SK-N-MC (cell line): ENCODE results near the gene BHLHA15.

Experiments
- DNase-seq: peaks from one replicate; pipeline ENCODE4 v3.0.0-alpha.2; 2011; ENCODE audit warnings: low read depth, low spot score
- H3K27ac ChIP-seq: fragments of 200-600 bp; sonication (generic); 2 replicates; pipeline ENCODE4 v1.5.1; 2016; ENCODE audit warnings: mixed run types
- H3K36me3 ChIP-seq: fragments of 200-600 bp; sonication (generic); 2 replicates; pipeline ENCODE4 v1.6.1; 2017; ENCODE audit warnings: antibody characterized with exemption, low read length, mixed read lengths; ENCODE audit not compliant: insufficient read depth
- H3K4me3 ChIP-seq: fragments of 200-600 bp; sonication (generic); 2 replicates; pipeline ENCODE4 v1.5.1; 2016
- H3K9ac ChIP-seq: fragments of 200-600 bp; sonication (generic); 2 replicates; pipeline ENCODE4 v1.8.0; 2017; ENCODE audit warnings: mixed run types, mixed read lengths; ENCODE audit not compliant: insufficient read length
- H3K9me3 ChIP-seq: fragments of 200-600 bp; sonication (generic); 2 replicates; pipeline ENCODE4 v1.6.1; 2017; ENCODE audit warnings: low read depth, mild to moderate bottlenecking, antibody characterized with exemption, low read length, moderate library complexity, mixed read lengths
- EZH2 ChIP-seq: fragments of 200-600 bp; sonication (generic); IDR thresholded peaks from one replicate; pipeline ENCODE4 v1.6.1; 2017; ENCODE audit warnings: antibody characterized with exemption
- FOXP2 ChIP-seq: optimal IDR thresholded peaks from 2 replicates; pipeline ENCODE3; 2011; ENCODE audit warnings: mild to moderate bottlenecking, moderate library complexity; ENCODE audit not compliant: insufficient read depth; ENCODE audit errors: extremely low read length, control extremely low read depth
- POLR2AphosphoS5 ChIP-seq: IDR thresholded peaks from 2 replicates; pipeline ENCODE4 v1.6.1; 2012; ENCODE audit warnings: mild to moderate bottlenecking, low read depth, low read length, borderline replicate concordance

Gene BHLHA15

DNA sequence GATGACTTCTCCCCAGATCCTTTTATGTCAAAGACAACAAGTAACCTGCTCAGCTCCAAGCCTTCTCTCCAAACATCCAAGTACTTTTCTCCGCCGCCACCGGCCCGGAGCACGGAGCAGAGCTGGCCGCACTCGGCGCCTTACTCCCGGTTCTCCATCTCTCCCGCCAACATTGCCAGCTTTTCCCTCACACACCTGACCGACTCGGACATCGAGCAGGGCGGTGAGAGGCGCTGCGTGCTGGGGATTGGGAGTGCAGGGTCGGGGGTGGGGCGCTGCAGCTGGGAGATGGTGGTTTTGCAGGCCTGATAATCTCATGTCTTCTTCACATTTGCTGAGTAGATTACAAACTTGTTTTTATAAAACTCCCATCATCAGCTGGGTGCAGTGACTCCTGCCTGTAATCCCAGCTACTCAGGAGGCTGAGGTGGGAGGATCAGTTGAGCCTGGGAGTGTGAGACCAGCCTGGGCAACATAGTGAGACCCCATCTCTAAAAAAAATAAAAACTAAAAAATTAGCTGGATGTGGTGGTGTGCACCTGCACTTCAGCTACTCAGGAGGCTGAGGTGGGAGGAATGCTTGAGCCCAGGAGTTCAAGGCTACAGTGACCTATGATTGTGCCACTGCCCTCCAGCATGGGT lies 7.2 kb upstream of the BHLHA15 start:
- H3K9ac ChIP-seq = no peak overlapping the region
- TF ChIP-seq EZH2 (no peak), FOXP2 (no peak), POLR2AphosphoS5 (no peak)
- no peak overlapping the region for H3K4me3 ChIP-seq
- peaks cover 9% of the 10 kb centered on the region; the same call in 1 of the 2 replicates for H3K36me3 ChIP-seq
- DNase-seq = no peak
- no peaks in the 10 kb centered on the region for H3K9me3 ChIP-seq
- H3K27ac ChIP-seq = no peak overlapping the region

- no peak for DNase-seq
- no peak overlapping the region for H3K4me3 ChIP-seq
- H3K9me3 ChIP-seq = no peaks in the 10 kb centered on the region
- no peak overlapping the region for H3K9ac ChIP-seq
- H3K36me3 ChIP-seq = peaks cover 9% of the 10 kb centered on the region; the same call in 1 of the 2 replicates
- TF ChIP-seq FOXP2 (no peak), EZH2 (no peak), POLR2AphosphoS5 (no peak)
- H3K27ac ChIP-seq = no peak overlapping the region
Observed at GRCh38 chr7:98204670-98205069, 6.6 kb upstream of the BHLHA15 start.

DNA sequence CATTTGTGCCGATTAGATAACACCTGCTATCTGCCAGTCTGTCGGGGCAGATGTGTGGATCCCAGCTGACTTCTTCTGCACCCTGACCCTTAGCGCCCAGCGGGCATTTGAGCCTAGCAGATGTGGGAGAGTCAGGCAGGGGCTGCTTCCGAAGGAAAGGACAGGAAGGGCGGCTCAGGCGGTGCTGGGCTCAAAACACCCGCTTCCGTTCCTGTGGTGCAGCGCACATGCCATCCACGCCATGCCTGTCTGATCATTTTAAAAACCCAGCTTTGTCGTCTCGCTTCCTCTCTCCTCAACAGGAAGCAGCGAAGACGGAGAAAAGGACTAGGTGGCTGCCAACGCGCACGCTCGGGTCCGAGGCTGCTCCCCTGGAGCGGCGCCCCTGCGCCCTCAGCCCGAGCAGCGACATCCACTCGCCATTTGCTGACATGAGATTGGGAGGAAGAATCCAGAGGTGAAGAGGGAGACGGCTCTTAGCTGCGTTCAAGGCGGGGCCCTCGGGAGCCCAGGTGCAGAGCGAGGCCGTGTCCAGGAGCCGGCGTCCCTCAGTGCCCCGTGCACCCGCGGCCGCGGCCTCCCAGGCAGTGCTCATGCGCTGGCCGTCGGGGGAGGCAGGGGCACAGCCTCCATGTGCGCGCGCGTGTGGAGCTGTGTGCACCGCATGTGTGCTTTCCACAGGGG lies 5.9 kb upstream of the BHLHA15 start:
- H3K9me3 ChIP-seq = no peaks in the 10 kb centered on the region
- H3K36me3 ChIP-seq = peaks cover 9% of the 10 kb centered on the region; the same call in 1 of the 2 replicates
- no peak overlapping the region for H3K27ac ChIP-seq
- DNase-seq = no peak
- H3K4me3 ChIP-seq = no peak overlapping the region
- H3K9ac ChIP-seq = no peak overlapping the region
- TF ChIP-seq FOXP2 (no peak), POLR2AphosphoS5 (no peak), EZH2 (no peak)

DNA sequence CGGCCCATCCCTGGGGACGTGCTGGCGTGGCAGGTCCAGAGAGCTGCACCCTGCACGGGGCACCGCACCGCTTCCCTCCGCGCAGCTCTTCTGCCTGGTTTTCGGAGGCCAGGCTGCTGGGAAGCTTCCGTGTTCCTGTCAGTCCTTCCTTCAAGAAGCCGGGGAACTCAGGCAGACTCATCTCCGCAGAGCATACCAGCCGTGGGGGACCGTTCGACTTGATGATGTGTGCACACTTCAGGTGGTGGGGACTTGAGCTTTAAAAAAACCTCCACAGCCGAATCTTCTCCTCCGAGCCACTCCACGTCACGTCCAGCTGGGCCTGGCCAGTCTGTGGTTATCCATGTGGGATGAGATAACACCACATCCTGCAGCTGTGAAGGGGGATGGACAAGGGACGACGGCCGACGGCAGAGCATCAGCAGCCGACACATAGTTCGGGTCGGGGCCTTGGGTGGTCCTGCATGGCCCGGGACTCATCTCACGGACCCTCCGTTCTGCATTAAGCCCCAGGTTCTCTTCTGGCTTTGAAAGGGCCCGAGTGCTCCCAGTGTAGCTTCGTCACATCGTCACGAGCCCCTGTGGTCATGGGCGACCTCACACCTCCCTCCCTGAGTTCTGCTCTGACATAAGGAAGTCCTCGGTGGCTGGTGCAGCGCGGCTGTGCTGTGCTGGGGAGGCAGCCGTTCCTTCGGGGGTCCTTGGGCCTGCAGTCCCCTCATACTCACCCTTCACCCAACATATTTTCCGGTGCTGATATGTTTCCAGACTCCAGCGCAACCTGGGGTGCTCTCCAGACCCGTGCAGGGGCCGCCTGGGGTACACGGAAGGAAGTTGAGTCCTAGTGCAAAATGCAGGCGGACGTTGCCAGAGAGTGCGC lies 4.5 kb upstream of the BHLHA15 start:
- H3K9me3 ChIP-seq = no peaks in the 10 kb centered on the region
- TF ChIP-seq POLR2AphosphoS5 = no peak
- no peak overlapping the region for H3K9ac ChIP-seq
- peaks cover 9% of the 10 kb centered on the region; the same call in 1 of the 2 replicates for H3K36me3 ChIP-seq
- no peak overlapping the region for H3K4me3 ChIP-seq
- H3K27ac ChIP-seq = no peak overlapping the region
- DNase-seq = no peak

GRCh38 chr7:98209166-98209920 lies 1.9 kb upstream of the BHLHA15 start:
- TF ChIP-seq POLR2AphosphoS5 (no peak), FOXP2 (no peak), EZH2 (no peak)
- Histone ChIP-seq H3K9ac (no peak overlapping the region), H3K4me3 (no peak overlapping the region), H3K36me3 (peaks cover 9% of the 10 kb centered on the region; the same call in 1 of the 2 replicates), H3K9me3 (no peaks in the 10 kb centered on the region), H3K27ac (no peak overlapping the region)
- no peak for DNase-seq

GRCh38 chr7:98210513-98211220 lies 572 bp upstream of the BHLHA15 start:
- H3K9me3 ChIP-seq = no peaks in the 10 kb centered on the region
- H3K9ac ChIP-seq = no peak overlapping the region
- H3K27ac ChIP-seq = no peak overlapping the region
- TF ChIP-seq EZH2 (no peak), POLR2AphosphoS5 (no peak), FOXP2 (no peak)
- DNase-seq = no peak
- H3K4me3 ChIP-seq = no peak overlapping the region
- peaks cover 5% of the 10 kb centered on the region; the same call in 1 of the 2 replicates for H3K36me3 ChIP-seq

- Histone ChIP-seq H3K9me3 (no peaks in the 10 kb centered on the region), H3K27ac (no peak overlapping the region), H3K36me3 (peaks cover under 1% of the 10 kb centered on the region; the same call in 1 of the 2 replicates), H3K4me3 (no peak overlapping the region), H3K9ac (no peak overlapping the region)
- TF ChIP-seq EZH2 (no peak), POLR2AphosphoS5 (no peak), FOXP2 (no peak)
- DNase-seq = no peak
Observed at GRCh38 chr7:98211676-98212531, 665 bp downstream of the BHLHA15 start.
